ENCODE data around the gene FRMPD4. TPM values are rescaled to one million over a fixed set of nuclear protein-coding genes. Genes with fewer than 3 reads are reported as not detected.

Gene FRMPD4
- total RNA-seq, 1 donor from 2014 or later = 0.79 TPM

DNA sequence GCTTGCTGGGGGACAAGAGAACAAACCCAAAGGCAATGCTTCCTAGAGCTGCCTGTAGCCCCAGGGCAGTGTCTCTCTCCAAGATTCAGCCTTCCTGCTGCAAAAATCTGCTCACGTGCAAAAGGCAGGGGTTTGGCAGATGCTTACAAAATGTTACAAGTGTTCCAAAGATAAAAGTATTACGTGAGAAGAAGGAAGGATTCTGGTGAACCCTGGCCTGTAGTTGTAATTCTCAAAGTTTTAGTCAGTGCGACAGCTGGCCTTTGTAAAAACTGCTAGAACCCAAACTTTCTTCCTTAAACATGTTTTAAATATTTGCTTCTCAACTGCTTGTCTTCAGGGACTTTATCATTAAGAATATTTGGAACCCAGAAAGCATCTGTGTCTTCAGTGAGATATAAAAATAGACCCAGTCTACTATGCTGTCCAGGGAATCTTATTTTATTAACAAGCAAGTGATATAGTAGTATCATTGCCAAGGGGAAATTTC lies 232.3 kb downstream of the FRMPD4 start:
- no peaks in the 10 kb centered on the region for H3K27me3 ChIP-seq (ENCODE audit: control insufficient read depth, insufficient read depth, low read length)
- DNase-seq (ENCODE audit: low read depth) (no peak), FAIRE-seq (peak; percentile 23)
- H3K36me3 ChIP-seq (ENCODE audit: control insufficient read depth, insufficient read depth, low read length) = no peaks in the 10 kb centered on the region
- TF ChIP-seq, protein P1, sequence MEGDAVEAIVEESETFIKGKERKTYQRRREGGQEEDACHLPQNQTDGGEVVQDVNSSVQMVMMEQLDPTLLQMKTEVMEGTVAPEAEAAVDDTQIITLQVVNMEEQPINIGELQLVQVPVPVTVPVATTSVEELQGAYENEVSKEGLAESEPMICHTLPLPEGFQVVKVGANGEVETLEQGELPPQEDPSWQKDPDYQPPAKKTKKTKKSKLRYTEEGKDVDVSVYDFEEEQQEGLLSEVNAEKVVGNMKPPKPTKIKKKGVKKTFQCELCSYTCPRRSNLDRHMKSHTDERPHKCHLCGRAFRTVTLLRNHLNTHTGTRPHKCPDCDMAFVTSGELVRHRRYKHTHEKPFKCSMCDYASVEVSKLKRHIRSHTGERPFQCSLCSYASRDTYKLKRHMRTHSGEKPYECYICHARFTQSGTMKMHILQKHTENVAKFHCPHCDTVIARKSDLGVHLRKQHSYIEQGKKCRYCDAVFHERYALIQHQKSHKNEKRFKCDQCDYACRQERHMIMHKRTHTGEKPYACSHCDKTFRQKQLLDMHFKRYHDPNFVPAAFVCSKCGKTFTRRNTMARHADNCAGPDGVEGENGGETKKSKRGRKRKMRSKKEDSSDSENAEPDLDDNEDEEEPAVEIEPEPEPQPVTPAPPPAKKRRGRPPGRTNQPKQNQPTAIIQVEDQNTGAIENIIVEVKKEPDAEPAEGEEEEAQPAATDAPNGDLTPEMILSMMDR (IDR thresholded peaks at IDR 0.05; ENCODE audit: insufficient read depth, low read length, severe bottlenecking) = no peak
- H3K4me3 ChIP-seq (ENCODE audit: low read depth, low read length) = no peak overlapping the region

DNA sequence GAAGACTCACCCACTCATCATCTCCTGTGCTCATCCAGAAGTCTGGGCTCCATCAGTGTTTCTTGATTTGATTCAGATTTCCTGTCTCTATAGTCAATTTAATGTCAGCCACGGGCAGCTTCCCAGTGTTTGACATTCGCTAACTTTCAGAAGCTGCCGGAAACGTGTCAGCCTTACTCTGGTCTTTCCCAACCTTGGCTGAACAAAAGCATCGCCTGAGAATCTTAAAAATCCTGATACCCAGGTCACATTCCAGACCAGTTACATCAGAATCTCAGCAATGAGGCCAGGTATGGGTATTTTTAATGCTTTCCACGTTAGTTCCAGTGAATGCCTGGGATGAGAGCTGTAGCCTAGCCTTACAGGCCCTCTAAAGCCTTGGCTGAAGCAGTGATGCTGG lies 233.8 kb downstream of the FRMPD4 start:
- no peak for FAIRE-seq
- Histone ChIP-seq H3K4me3 (ENCODE audit: low read depth, low read length) (no peak overlapping the region), H3K27me3 (ENCODE audit: control insufficient read depth, insufficient read depth, low read length) (no peaks in the 10 kb centered on the region), H3K36me3 (ENCODE audit: control insufficient read depth, insufficient read depth, low read length) (no peaks in the 10 kb centered on the region)
- TF ChIP-seq, protein P1 (IDR thresholded peaks at IDR 0.05; ENCODE audit: insufficient read depth, low read length, severe bottlenecking) = no peak
- DNase-seq (ENCODE audit: low read depth) = peak; percentile 89

DNA sequence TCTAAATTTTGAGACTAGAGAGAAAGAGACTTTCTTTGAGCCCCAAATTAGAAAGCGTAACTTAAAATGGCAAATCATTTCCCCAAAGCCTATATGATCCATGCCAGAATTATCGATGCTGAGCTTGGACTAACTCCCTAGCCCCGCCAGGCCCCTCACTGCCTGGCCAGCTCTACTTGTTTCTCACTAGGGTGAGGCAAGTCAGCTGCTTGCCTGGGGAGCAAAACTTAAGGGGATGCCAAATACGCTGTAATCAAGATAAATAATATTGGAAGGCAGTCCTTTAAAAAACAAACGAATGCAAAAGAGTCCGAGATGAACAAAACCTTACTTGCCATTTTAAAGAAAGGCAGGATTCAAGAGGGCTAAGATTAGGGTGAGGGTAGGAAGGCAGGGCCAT lies 236.0 kb downstream of the FRMPD4 start:
- Histone ChIP-seq H3K27me3 (ENCODE audit: control insufficient read depth, insufficient read depth, low read length) (no peaks in the 10 kb centered on the region), H3K4me3 (ENCODE audit: low read depth, low read length) (no peak overlapping the region), H3K36me3 (ENCODE audit: control insufficient read depth, insufficient read depth, low read length) (no peaks in the 10 kb centered on the region)
- TF ChIP-seq, protein P1 (IDR thresholded peaks at IDR 0.05; ENCODE audit: insufficient read depth, low read length, severe bottlenecking) = no peak
- no peak for FAIRE-seq
- no peak for DNase-seq (ENCODE audit: low read depth)

DNA sequence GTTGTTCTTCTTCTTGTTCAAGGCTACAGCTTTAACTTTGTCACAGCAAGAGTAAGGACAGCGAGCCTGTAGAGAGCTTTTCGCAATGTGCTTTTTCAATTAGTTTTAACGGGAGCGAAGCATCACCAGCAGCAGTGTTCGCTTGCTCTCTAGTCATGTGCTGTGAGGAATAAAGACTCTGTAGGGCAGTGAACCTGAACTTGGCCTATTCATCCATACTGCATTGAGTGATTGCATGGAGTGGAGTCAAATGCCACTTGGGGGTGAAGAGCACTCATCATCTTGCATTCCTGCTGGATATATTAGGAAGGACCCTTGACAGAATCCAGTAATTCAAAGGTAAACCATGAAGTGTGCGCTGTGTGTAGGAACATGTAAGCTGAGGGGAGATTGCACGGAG lies 240.0 kb downstream of the FRMPD4 start:
- Histone ChIP-seq H3K36me3 (ENCODE audit: control insufficient read depth, insufficient read depth, low read length) (no peaks in the 10 kb centered on the region), H3K4me3 (ENCODE audit: low read depth, low read length) (no peak overlapping the region), H3K27me3 (ENCODE audit: control insufficient read depth, insufficient read depth, low read length) (no peaks in the 10 kb centered on the region)
- DNase-seq (ENCODE audit: low read depth) (no peak), FAIRE-seq (peak; percentile 40)
- TF ChIP-seq, protein P1 (IDR thresholded peaks at IDR 0.05; ENCODE audit: insufficient read depth, low read length, severe bottlenecking) = no peak

DNA sequence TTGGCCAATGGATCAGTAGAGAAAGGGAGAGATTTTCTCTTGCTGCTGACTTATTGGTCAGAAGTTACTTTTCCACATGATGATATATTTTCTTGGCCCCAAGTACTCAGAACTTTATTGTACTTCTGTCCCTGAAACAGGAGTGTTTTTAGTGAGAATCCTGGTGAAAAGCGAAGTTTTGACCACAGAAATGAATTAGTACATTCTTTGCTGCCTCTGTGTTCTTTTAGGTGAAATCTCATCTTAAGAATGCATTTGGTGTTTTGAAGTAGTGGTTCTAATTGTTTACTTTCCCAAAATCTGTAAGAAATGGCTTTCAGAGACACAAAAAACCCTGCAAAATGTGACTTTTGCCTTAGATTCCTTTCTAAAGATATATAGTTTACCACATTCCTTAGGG lies 240.4 kb downstream of the FRMPD4 start:
- FAIRE-seq (no peak), DNase-seq (ENCODE audit: low read depth) (no peak)
- Histone ChIP-seq H3K27me3 (ENCODE audit: control insufficient read depth, insufficient read depth, low read length) (no peaks in the 10 kb centered on the region), H3K4me3 (ENCODE audit: low read depth, low read length) (no peak overlapping the region), H3K36me3 (ENCODE audit: control insufficient read depth, insufficient read depth, low read length) (no peaks in the 10 kb centered on the region)
- TF ChIP-seq, protein P1 (IDR thresholded peaks at IDR 0.05; ENCODE audit: insufficient read depth, low read length, severe bottlenecking) = no peak

DNA sequence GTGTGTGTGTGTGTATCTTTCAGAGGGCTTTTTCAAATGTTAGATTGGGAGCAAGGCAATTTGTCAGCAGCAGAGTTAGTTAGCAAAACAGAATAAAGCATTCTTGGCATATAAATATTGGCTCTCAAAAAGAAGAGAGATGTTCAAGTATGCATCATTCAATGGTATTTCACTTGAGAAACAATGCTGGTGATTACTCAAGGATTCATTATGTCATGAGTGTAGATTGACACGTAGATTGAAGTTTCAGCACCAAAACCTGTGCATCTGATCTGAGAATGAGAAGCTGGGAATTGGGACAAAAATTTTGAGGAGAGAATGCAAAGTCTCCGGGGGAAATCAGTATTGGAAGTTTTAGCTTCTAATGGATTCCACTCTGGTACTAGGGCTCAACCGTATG lies 241.4 kb downstream of the FRMPD4 start:
- FAIRE-seq = no peak
- peak; percentile 65 for DNase-seq (ENCODE audit: low read depth)
- TF ChIP-seq, protein P1 (IDR thresholded peaks at IDR 0.05; ENCODE audit: insufficient read depth, low read length, severe bottlenecking) = no peak
- H3K27me3 ChIP-seq (ENCODE audit: control insufficient read depth, insufficient read depth, low read length) = no peaks in the 10 kb centered on the region
- H3K36me3 ChIP-seq (ENCODE audit: control insufficient read depth, insufficient read depth, low read length) = no peaks in the 10 kb centered on the region
- no peak overlapping the region for H3K4me3 ChIP-seq (ENCODE audit: low read depth, low read length)

Data from bronchial epithelial cell (primary cell).